HepG2 (cell line): ENCODE measurements around the gene FAM217B. TPM values are rescaled to one million over a fixed set of nuclear protein-coding genes. Genes with fewer than 3 reads are reported as not detected.
A peak's percentile ranks its signal among the peaks of the same experiment; 100 is the strongest.

Experiments used
- ATAC-seq: fragments of 200-7000 bp; cut with Tn5 transposase; 3 replicates; pipeline ENCODE4 v1.9.1; 2020; ENCODE audit warnings: mild to moderate bottlenecking, moderate library complexity
- BruUV-seq: library from RNA; stranded (reverse); fragments of 400-500 nt; replicated peaks from 2 replicates; lab custom pipeline; 2021; lab: Mats Ljungman, UMichigan
- CTCF ChIA-PET: fragments of 300-600 bp; formaldehyde crosslinking; extraction: SDS; loops from one replicate; lab custom pipeline; 2021; ENCODE audit warnings: low total read pairs, inconsistent platforms, low intra/inter-chr PET ratio; lab: Yijun Ruan, JAX
- POLR2A ChIA-PET: fragments of 350-600 bp; sonication (Branson Sonifier 250); formaldehyde crosslinking; loops from one replicate; lab custom pipeline; 2020; ENCODE audit warnings: antibody characterized with exemption, inconsistent platforms; lab: Yijun Ruan, JAX
- DNase-seq: peaks from one replicate; pipeline ENCODE4 v3.0.0-alpha.2; 2015; ENCODE audit warnings: low spot score
- FAIRE-seq: peaks from 3 replicates; lab custom pipeline; 2011; peaks lifted over from hg19 to GRCh38; lab: Jason Lieb, UNC
- H2AFZ ChIP-seq: one replicate; pipeline ENCODE4 v1.6.1; 2011; ENCODE audit warnings: low read length, inconsistent platforms
- H3K27ac ChIP-seq: fragments of 300-600 bp; 3 replicates; pipeline ENCODE4 v1.8.0; 2011; ENCODE audit warnings: mixed run types, mild to moderate bottlenecking, mixed read lengths, low read length, inconsistent platforms; ENCODE audit not compliant: insufficient read depth; ENCODE audit errors: extremely low read length
- H3K27me3 ChIP-seq, 2 experiments: fragments of 200-600 bp in 1 of 2; 2 replicates in 1 of 2; 3 replicates in 1 of 2; pipeline versions ENCODE4 v1.6.0 to v1.8.0; 2011; ENCODE audit warnings: low read length in 2 of 2, mild to moderate bottlenecking in 2 of 2, moderate library complexity in 2 of 2, inconsistent platforms in 1 of 2; ENCODE audit not compliant: insufficient read depth in 2 of 2, control insufficient read depth in 1 of 2
- H3K36me3 ChIP-seq, 2 experiments: fragments of 200-600 bp in 1 of 2; replicated peaks in 1 of 2; 2 replicates in 1 of 2; 3 replicates in 1 of 2; pipeline versions ENCODE4 v1.5.1 to v1.8.0; 2011; ENCODE audit warnings: low read length in 2 of 2, inconsistent platforms in 1 of 2; ENCODE audit not compliant: insufficient read depth in 2 of 2, control insufficient read depth in 1 of 2
- H3K4me1 ChIP-seq: 2 replicates; pipeline ENCODE4 v1.5.1; 2012; ENCODE audit warnings: low read length, inconsistent platforms; ENCODE audit not compliant: insufficient read depth
- H3K4me2 ChIP-seq: 2 replicates; pipeline ENCODE4 v1.6.0; 2011; ENCODE audit warnings: low read depth, low read length, inconsistent platforms
- H3K4me3 ChIP-seq, 3 experiments: fragments of 200-600 bp in 1 of 3; sonication (generic), shearing (Covaris generic) in 1 of 3; replicated peaks in 1 of 3; 2 replicates each; pipeline ENCODE4 v1.5.1; 2011 to 2016; ENCODE audit warnings: low read length in 3 of 3, inconsistent platforms in 2 of 3, low read depth in 2 of 3, mild to moderate bottlenecking in 2 of 3, control low read depth in 1 of 3, mixed read lengths in 1 of 3; ENCODE audit not compliant: insufficient read depth in 1 of 3
- H3K79me2 ChIP-seq: one replicate; pipeline ENCODE4 v1.6.1; 2011; ENCODE audit warnings: low read length, inconsistent platforms; ENCODE audit not compliant: insufficient read depth
- H3K9ac ChIP-seq: 2 replicates; pipeline ENCODE4 v1.6.0; 2011; ENCODE audit warnings: mild to moderate bottlenecking, low read depth, low read length, inconsistent platforms; ENCODE audit not compliant: insufficient read depth
- H3K9me3 ChIP-seq: 2 replicates; pipeline ENCODE4 v1.5.1; 2012; ENCODE audit warnings: mild to moderate bottlenecking, low read length
- H4K20me1 ChIP-seq: 2 replicates; pipeline ENCODE4 v1.6.0; 2011; ENCODE audit warnings: inconsistent platforms, mild to moderate bottlenecking, low read length, moderate library complexity; ENCODE audit not compliant: insufficient read depth
- CREM ChIP-seq, 2 experiments: sonication (generic) in 1 of 2; formaldehyde crosslinking in 1 of 2; IDR thresholded peaks; 2 replicates each; pipeline versions ENCODE4 v1.4.0 to v1.6.1; 2016 to 2020; ENCODE audit warnings: antibody characterized with exemption in 1 of 2, mild to moderate bottlenecking in 1 of 2, missing genetic modification reagents in 1 of 2
- FOXJ3 ChIP-seq: sonication (generic); formaldehyde crosslinking; IDR thresholded peaks from 2 replicates; pipeline ENCODE4 v1.4.0; 2020; ENCODE audit warnings: missing genetic modification reagents, mild to moderate bottlenecking, borderline replicate concordance
- HNRNPH1 ChIP-seq: fragments of 200-400 bp; formaldehyde crosslinking; optimal IDR thresholded peaks from 2 replicates; pipeline ENCODE3; 2017; ENCODE audit warnings: mild to moderate bottlenecking, low read depth, low read length
- MNT ChIP-seq: fragments of 450-650 bp; IDR thresholded peaks from 2 replicates; pipeline ENCODE4 v1.6.1; 2016
- NR2F1 ChIP-seq, 2 experiments: fragments of 450-650 bp in 1 of 2; formaldehyde crosslinking in 1 of 2; IDR thresholded peaks; 2 replicates each; pipeline versions ENCODE4 v1.5.0 to v1.6.1; 2016 to 2020; ENCODE audit warnings: mild to moderate bottlenecking in 1 of 2, missing compliant biosample characterization in 1 of 2, missing genetic modification reagents in 1 of 2, moderate library complexity in 1 of 2
- SYNCRIP ChIP-seq: fragments of 200-400 bp; formaldehyde crosslinking; IDR thresholded peaks from 2 replicates; pipeline ENCODE4 v1.6.1; 2018; ENCODE audit warnings: mild to moderate bottlenecking, low read depth, low read length; ENCODE audit not compliant: insufficient read depth
- ZFP82 ChIP-seq: sonication (generic); formaldehyde crosslinking; IDR thresholded peaks from 2 replicates; pipeline ENCODE4 v1.5.1; 2020; ENCODE audit warnings: mild to moderate bottlenecking, missing genetic modification reagents, borderline replicate concordance
- ZNF496 ChIP-seq: sonication (generic); formaldehyde crosslinking; IDR thresholded peaks from 2 replicates; pipeline ENCODE4 v1.8.1; 2023; ENCODE audit warnings: mild to moderate bottlenecking, moderate library complexity, missing genetic modification reagents; ENCODE audit not compliant: insufficient replicate concordance
- ZNF746 ChIP-seq: sonication (generic); formaldehyde crosslinking; IDR thresholded peaks from 2 replicates; pipeline ENCODE4 v1.8.0; 2022; ENCODE audit warnings: mild to moderate bottlenecking, missing genetic modification reagents
- ZNF816 ChIP-seq: sonication (generic); formaldehyde crosslinking; IDR thresholded peaks from 2 replicates; pipeline ENCODE4 v1.8.0; 2022; ENCODE audit warnings: missing genetic modification reagents, mild to moderate bottlenecking, borderline replicate concordance
- WGBS: methylation state at CpG from one replicate; pipeline ENCODE4 v1.1.6; 2017; ENCODE audit warnings: low lambda C conversion rate; 5-methylcytosine and 5-hydroxymethylcytosine counted together
- in situ Hi-C: cut with HindIII; loops from 2 replicates; pipeline ENCODE4 v1.10.0; 2017; ENCODE audit warnings: low pct_unique_long_range_greater_than_20kb; ENCODE audit not compliant: extremely low pct_ligation_motif_present
- intact Hi-C: fragments of 100-400 bp; cut with micrococcal nuclease; formaldehyde crosslinking; loops from one replicate; pipeline ENCODE4 v1.10.0; 2022; ENCODE audit not compliant: unreplicated experiment
- polyA plus RNA-seq, 8 experiments: library from polyadenylated mRNA; depleted of rRNA in 3 of 8; stranded (reverse) in 7 of 8; unstranded in 1 of 8; fragments of >200 nt; fragmentation: Illumina TruSeq in 4 of 8; extraction: Trizol in 4 of 8; gene quantifications; 2 replicates each; pipeline versions ENCODE4 v1.2.1 to v1.2.3, GENCODE V29; 2011 to 2016; ENCODE audit warnings: low read depth in 4 of 8, missing spikeins in 1 of 8, mixed read lengths in 1 of 8; ENCODE audit not compliant: insufficient read depth in 1 of 8
- total RNA-seq, 5 experiments: library from RNA; depleted of rRNA; stranded (reverse); fragments of >200 nt; fragmentation: Illumina TruSeq; extraction: Trizol; gene quantifications; 2 replicates each; pipeline ENCODE4 v1.2.3, GENCODE V29; 2016; ENCODE audit warnings: low read depth in 1 of 5
- TF ChIP-seq, protein P1 (sequence below): sonication (generic); formaldehyde crosslinking; IDR thresholded peaks from 2 replicates; pipeline ENCODE4 v1.5.1; 2020; ENCODE audit warnings: missing genetic modification reagents, mild to moderate bottlenecking, borderline replicate concordance

Gene FAM217B
- total and polyA plus RNA-seq, 2 of the 13 experiments (the other 11 are each of a cell fraction or from before 2014, with no cell fraction given): 11.1 to 14.3 TPM

- TF ChIP-seq, protein P1, sequence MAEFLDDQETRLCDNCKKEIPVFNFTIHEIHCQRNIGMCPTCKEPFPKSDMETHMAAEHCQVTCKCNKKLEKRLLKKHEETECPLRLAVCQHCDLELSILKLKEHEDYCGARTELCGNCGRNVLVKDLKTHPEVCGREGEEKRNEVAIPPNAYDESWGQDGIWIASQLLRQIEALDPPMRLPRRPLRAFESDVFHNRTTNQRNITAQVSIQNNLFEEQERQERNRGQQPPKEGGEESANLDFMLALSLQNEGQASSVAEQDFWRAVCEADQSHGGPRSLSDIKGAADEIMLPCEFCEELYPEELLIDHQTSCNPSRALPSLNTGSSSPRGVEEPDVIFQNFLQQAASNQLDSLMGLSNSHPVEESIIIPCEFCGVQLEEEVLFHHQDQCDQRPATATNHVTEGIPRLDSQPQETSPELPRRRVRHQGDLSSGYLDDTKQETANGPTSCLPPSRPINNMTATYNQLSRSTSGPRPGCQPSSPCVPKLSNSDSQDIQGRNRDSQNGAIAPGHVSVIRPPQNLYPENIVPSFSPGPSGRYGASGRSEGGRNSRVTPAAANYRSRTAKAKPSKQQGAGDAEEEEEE (CRISPR knock-in tag): no peak
- TF ChIP-seq ZNF816 (CRISPR knock-in tag) (no peak), SYNCRIP (no peak), HNRNPH1 (no peak)
Observed at GRCh38 chr20:59925899-59926298, 14.3 kb upstream of the FAM217B start (continued).

GRCh38 chr20:59931511-59932312, 8.5 kb upstream of the FAM217B start:
- FAIRE-seq: peak; percentile 56
- H3K36me3 ChIP-seq: no peaks in the 10 kb centered on the region
- H3K4me2 ChIP-seq: no peak overlapping the region
- H3K27ac ChIP-seq: no peak overlapping the region
- H3K27me3 ChIP-seq: no peaks in the 10 kb centered on the region
- H2AFZ ChIP-seq: no peak overlapping the region
- H3K9me3 ChIP-seq: no peaks in the 10 kb centered on the region
- in situ Hi-C loops: no loop called here
- no peak for TF ChIP-seq CREM (IDR thresholded peaks at IDR 0.05)
- no peak for TF ChIP-seq CREM (CRISPR knock-in tag; IDR thresholded peaks at IDR 0.05)
- TF ChIP-seq NR2F1 (CRISPR knock-in tag; IDR thresholded peaks at IDR 0.05): no peak
- no peak for TF ChIP-seq ZNF746 (CRISPR knock-in tag)
- no peak for TF ChIP-seq FOXJ3 (CRISPR knock-in tag)
- no peak for TF ChIP-seq ZNF496
- no peak for TF ChIP-seq MNT
- no peak for TF ChIP-seq ZFP82 (CRISPR knock-in tag)
- TF ChIP-seq, all 625 proteins: peak for 0
- H3K9ac ChIP-seq: no peak overlapping the region
- CTCF ChIA-PET: no interaction called here
- H3K4me3 ChIP-seq: no peak overlapping the region
- intact Hi-C loops: no loop called here
- no TSS peak for BruUV-seq
- POLR2A ChIA-PET: interaction anchor here (2.1 kb wide), 1 partner anchor 9 kb away, joined by 6 read pairs; the partner anchor contains the start of genes FAM217B and PPP1R3D
- H4K20me1 ChIP-seq: no peaks in the 10 kb centered on the region
- H3K4me1 ChIP-seq: no peaks in the 10 kb centered on the region
- ATAC-seq (no peak), DNase-seq (no peak)
- no peaks in the 10 kb centered on the region for H3K79me2 ChIP-seq
- WGBS: 44% methylated on average over 9 of the region's 9 CpGs
